DLD1 (cell line): ENCODE measurements around the gene GKN1.

Experiments used
- in situ Hi-C: cut with HindIII; loops from 2 replicates; pipeline ENCODE4 v1.10.0; 2017; ENCODE audit warnings: low sequenced_read_pairs

Gene GKN1

GRCh38 chr2:69026691-69027459, 52.4 kb downstream of the GKN1 start:
- in situ Hi-C loops = loop anchor here (10.0 kb wide), 1 partner anchor 288 kb away; no protein-coding TSS in a partner anchor
